ENCODE measurements around the gene SMYD3. TPM values are rescaled to one million over a fixed set of nuclear protein-coding genes. Genes with fewer than 3 reads are reported as not detected.

The SMYD3 gene
- total and polyA plus RNA-seq, 2 donors (not counting 3 experiments of a cell fraction or from before 2014, with no cell fraction given) = 16.0 to 32.1 TPM

- intact Hi-C loops (cut with micrococcal nuclease) = no loop called here
- Histone ChIP-seq H3K79me2 (ENCODE audit: control insufficient read depth, insufficient read depth, low read length) (no peaks in the 10 kb centered on the region), H3K9me3 (replicated peaks; ENCODE audit: control insufficient read depth, insufficient read depth, low read length) (no peaks in the 10 kb centered on the region), H3K36me3 (ENCODE audit: control insufficient read depth in 2 of 2, extremely low read depth in 1 of 2, insufficient read depth in 2 of 2, low read length in 2 of 2) (no peaks in the 10 kb centered on the region), H3K27ac (ENCODE audit: insufficient read depth, low read depth, low read length) (no peak overlapping the region), H3K4me1 (ENCODE audit: control insufficient read depth, extremely low read depth, insufficient read depth, low read length) (no peaks in the 10 kb centered on the region), H4K20me1 (replicated peaks; ENCODE audit: control insufficient read depth, extremely low read depth, insufficient read depth, low read length) (no peaks in the 10 kb centered on the region), H2AFZ (ENCODE audit: low read depth, low read length) (no peak overlapping the region), H3K9ac (replicated peaks; ENCODE audit: extremely low read depth, insufficient read depth, low read length) (no peak overlapping the region), H3K27me3 (ENCODE audit: control insufficient read depth in 2 of 2, insufficient read depth in 2 of 2, low read length in 2 of 2) (no peaks in the 10 kb centered on the region), H3K4me3 (replicated peaks in 1 of 3; ENCODE audit: insufficient read depth in 1 of 3, low read depth in 1 of 3, low read length in 3 of 3) (no peak overlapping the region), H3K9me1 (replicated peaks; ENCODE audit: control insufficient read depth, extremely low read depth, insufficient read depth, low read length) (no peaks in the 10 kb centered on the region), H3K4me2 (ENCODE audit: insufficient read depth, low read length) (no peak overlapping the region)
- ChIA-PET POLR2A (no interaction called here), CTCF (interaction anchor here (1.3 kb wide), 1 partner anchor 11 kb away, joined by 5 read pairs; no protein-coding TSS in a partner anchor)
- dilution Hi-C loops (cut with MboI; ENCODE audit: extremely low pct_ligation_motif_present, low sequenced_read_pairs) = no loop called here
- no peak for TF ChIP-seq POLR2AphosphoS5 (IDR thresholded peaks at IDR 0.05; ENCODE audit: insufficient read depth, low read depth, low read length)
- TF ChIP-seq GATA2 (IDR thresholded peaks at IDR 0.05; ENCODE audit: insufficient read depth, insufficient read length, low read depth, low read length) = no peak
- no peak for TF ChIP-seq MAX (IDR thresholded peaks at IDR 0.05; ENCODE audit: insufficient read depth, insufficient read length)
- TF ChIP-seq EZH2 (IDR thresholded peaks at IDR 0.05; ENCODE audit: borderline replicate concordance, low read depth, low read length, severe bottlenecking) = no peak
- TF ChIP-seq CTCF (IDR thresholded peaks at IDR 0.05; ENCODE audit: extremely low read depth in 1 of 2, insufficient read depth in 1 of 2, low read depth in 1 of 2, low read length in 2 of 2) = no peak
- peak; percentile 14 for TF ChIP-seq FOS (IDR thresholded peaks at IDR 0.05; ENCODE audit: borderline replicate concordance, insufficient read depth, low read length)
- no TSS peak for BruUV-seq (replicated peaks)
- FAIRE-seq = no peak
- peak; percentile 92 for DNase-seq (ENCODE audit: low read depth, low spot score)
These were observed 537.8 kb downstream of the SMYD3 start for GRCh38 chr1:245969283-245969682.
